Small intestine (tissue), 16 donors: Measurements from ENCODE around the gene IGFBP3. TPM values are rescaled to one million over a fixed set of nuclear protein-coding genes. Genes with fewer than 3 reads are reported as not detected.

Experiments used
- DNase-seq, 2 donors: peaks; one replicate each; pipeline versions ENCODE4 v3.0.0 to v3.0.0-alpha.2; 2013
- FAIRE-seq: peaks from 2 replicates; lab custom pipeline; 2012; peaks lifted over from hg19 to GRCh38; lab: Jason Lieb, UNC
- H3K27ac ChIP-seq, 3 donors: one replicate each; pipeline ENCODE4 v1.5.1; 2013; ENCODE audit warnings: low read length in 2 of 3, mild to moderate bottlenecking in 2 of 3, control low read depth in 1 of 3, inconsistent platforms in 1 of 3, low read depth in 1 of 3, moderate library complexity in 1 of 3
- H3K27me3 ChIP-seq, 3 donors: one replicate each; pipeline ENCODE4 v1.6.1; 2013; ENCODE audit warnings: low read length in 3 of 3, inconsistent platforms in 1 of 3; ENCODE audit not compliant: control insufficient read depth in 3 of 3, insufficient read depth in 3 of 3
- H3K36me3 ChIP-seq, 3 donors: one replicate each; pipeline ENCODE4 v1.6.1; 2013; ENCODE audit warnings: low read length in 3 of 3, inconsistent platforms in 1 of 3, low read depth in 1 of 3, mild to moderate bottlenecking in 1 of 3, moderate library complexity in 1 of 3; ENCODE audit not compliant: control insufficient read depth in 3 of 3, insufficient read depth in 2 of 3
- H3K4me1 ChIP-seq, 3 donors: one replicate each; pipeline ENCODE4 v1.6.1; 2013; ENCODE audit warnings: low read length in 2 of 3, inconsistent platforms in 1 of 3, low read depth in 1 of 3, mild to moderate bottlenecking in 1 of 3, moderate library complexity in 1 of 3; ENCODE audit not compliant: control insufficient read depth in 3 of 3, insufficient read depth in 2 of 3
- H3K4me3 ChIP-seq, 3 donors: one replicate each; pipeline ENCODE4 v1.5.1; 2013; ENCODE audit warnings: low read length in 3 of 3, control low read depth in 1 of 3, inconsistent platforms in 1 of 3, low read depth in 1 of 3, mild to moderate bottlenecking in 1 of 3, moderate library complexity in 1 of 3
- H3K9me3 ChIP-seq, 2 donors: one replicate each; pipeline ENCODE4 v1.6.1; 2013; ENCODE audit warnings: low read depth in 1 of 2, low read length in 1 of 2; ENCODE audit not compliant: control insufficient read depth in 2 of 2, insufficient read depth in 1 of 2
- WGBS, 3 donors: extraction: QIAGEN DNeasy Blood & Tissue Kit; methylation state at CpG; one replicate each; pipeline ENCODE4 v1.1.7; 2013; 5-methylcytosine and 5-hydroxymethylcytosine counted together
- long read RNA-seq, 10 donors: transcript quantifications; one replicate each; lab custom pipeline, GENCODE V29; 2026
- polyA plus RNA-seq, 4 donors: library from polyadenylated mRNA; stranded (reverse) in 3 of 4; unstranded in 1 of 4; fragments of 200-250 nt in 3 of 4; fragments of 120-200 nt in 1 of 4; gene quantifications; one replicate each; pipeline versions ENCODE4 v1.2.1 to v1.2.3, GENCODE V29; 2013
- donor health status: healthy with polysubstance abuse.
- donor health status: control.
- donor health status: control.
- donor health status: Bipolar disorder and iron deficiency.
- donor health status: healthy.

Gene IGFBP3
- 100 to 1,000 TPM in 1 of 4 donors, 10 to 100 TPM in 1, 1 to 10 TPM in 2; 1.6 to 108 (median 49.5) TPM for polyA plus RNA-seq
- long read RNA-seq, donor 1, transcript IGFBP3-201 (5 exons, 2,262 nt) = major isoform, 67 of 88 reads
- long read RNA-seq, donor 1, transcript IGFBP3-208 (2 exons, 574 nt) = minor isoform, 7 of 88 reads
- long read RNA-seq, donor 1, partial matches to known transcripts = 10 of 88 reads
- long read RNA-seq, donor 1, other reads (novel, unspliced or antisense) = 0 of 88 reads
- long read RNA-seq, donor 2, transcript IGFBP3-201 (5 exons, 2,262 nt) = major isoform, 12 of 16 reads
- long read RNA-seq, donor 2, partial matches to known transcripts = 0 of 16 reads
- long read RNA-seq, donor 2, other reads (novel, unspliced or antisense) = 0 of 16 reads
- long read RNA-seq, donor 3, transcript IGFBP3-208 (2 exons, 574 nt) = minor isoform, 13 of 58 reads
- long read RNA-seq, donor 3, transcript IGFBP3-201 (5 exons, 2,262 nt) = major isoform, 34 of 58 reads
- long read RNA-seq, donor 3, transcript IGFBP3-207 (2 exons, 583 nt) = minor isoform, 6 of 58 reads
- long read RNA-seq, donor 3, partial matches to known transcripts = 5 of 58 reads
- long read RNA-seq, donor 3, other reads (novel, unspliced or antisense) = 0 of 58 reads
- long read RNA-seq, donor 4, partial matches to known transcripts = 0 of 1 reads
- long read RNA-seq, donor 4, other reads (novel, unspliced or antisense) = 0 of 1 reads
- long read RNA-seq, donor 5, partial matches to known transcripts = 0 of 8 reads
- long read RNA-seq, donor 5, other reads (novel, unspliced or antisense) = 0 of 8 reads
- long read RNA-seq, donor 6, transcript IGFBP3-201 (5 exons, 2,262 nt) = major isoform, 33 of 40 reads
- long read RNA-seq, donor 6, partial matches to known transcripts = 0 of 40 reads
- long read RNA-seq, donor 6, other reads (novel, unspliced or antisense) = 0 of 40 reads
- long read RNA-seq, donor 7, transcript IGFBP3-201 (5 exons, 2,262 nt) = major isoform, 131 of 155 reads
- long read RNA-seq, donor 7, transcript IGFBP3-208 (2 exons, 574 nt) = minor isoform, 7 of 155 reads
- long read RNA-seq, donor 7, partial matches to known transcripts = 14 of 155 reads
- long read RNA-seq, donor 7, other reads (novel, unspliced or antisense) = 0 of 155 reads
- long read RNA-seq, donor 8, transcript IGFBP3-201 (5 exons, 2,262 nt) = major isoform, 15 of 17 reads
- long read RNA-seq, donor 8, partial matches to known transcripts = 0 of 17 reads
- long read RNA-seq, donor 8, other reads (novel, unspliced or antisense) = 0 of 17 reads
- long read RNA-seq, donor 9, transcript IGFBP3-201 (5 exons, 2,262 nt) = major isoform, 5 of 6 reads
- long read RNA-seq, donor 9, partial matches to known transcripts = 0 of 6 reads
- long read RNA-seq, donor 9, other reads (novel, unspliced or antisense) = 0 of 6 reads
- long read RNA-seq, donor 10, transcript IGFBP3-208 (2 exons, 574 nt) = minor isoform, 5 of 112 reads
- long read RNA-seq, donor 10, transcript IGFBP3-201 (5 exons, 2,262 nt) = major isoform, 94 of 112 reads
- long read RNA-seq, donor 10, partial matches to known transcripts = 9 of 112 reads
- long read RNA-seq, donor 10, other reads (novel, unspliced or antisense) = 0 of 112 reads

GRCh38 chr7:45920502-45921380 lies at the start of gene IGFBP3:
Gene IGFBP3 (minus strand): TSS chr7:45921272. CDS start chr7:45921140, 132 bp downstream.
- 1 to 2% (median 2%) methylated on average over 78 to 111 of the region's 111 CpGs for WGBS, 3 donors

GRCh38 chr7:45970454-45970853 lies 49.4 kb upstream of the IGFBP3 start:
- no peaks in the 10 kb centered on the region for H3K27me3 ChIP-seq
- no peak for DNase-seq
- H3K4me3 ChIP-seq = no peak overlapping the region
- no peaks in the 10 kb centered on the region for H3K36me3 ChIP-seq
- H3K4me1 ChIP-seq = peaks cover 0 to 2% (median 0%) of the 10 kb centered on the region in 3 donors
- H3K9me3 ChIP-seq = peaks cover 0 to 2% of the 10 kb centered on the region in 2 donors
- no peak for FAIRE-seq
- 76 to 89% (median 80%) methylated on average over 2 of the region's 2 CpGs for WGBS, 3 donors
- no peak overlapping the region for H3K27ac ChIP-seq

More at GRCh38 chr7:45920502-45921380, at the start of gene IGFBP3:
- Histone ChIP-seq H3K9me3 (no peaks in the 10 kb centered on the region), H3K27ac (peak within 1 kb of the TSS in 1 of 3 donors; percentile 1), H3K4me1 (peaks cover 0 to 16% (median 0%) of the 10 kb centered on the region in 3 donors), H3K27me3 (peaks cover 10 to 62% (median 11%) of the 10 kb centered on the region in 3 donors), H3K4me3 (peak within 1 kb of the TSS in 2 of 3 donors; percentile 33 to 39), H3K36me3 (peaks cover 0 to 8% (median 0%) of the 10 kb centered on the region in 3 donors)
- FAIRE-seq (no peak), DNase-seq (peak; percentile 40 to 86)

- no peak for FAIRE-seq
- WGBS, 3 donors = 73 to 83% (median 76%) methylated on average over 5 of the region's 5 CpGs
Measured at GRCh38 chr7:45969940-45970339, 48.9 kb upstream of the IGFBP3 start.

GRCh38 chr7:45968856-45969541 lies 47.9 kb upstream of the IGFBP3 start:
- no peaks in the 10 kb centered on the region for H3K9me3 ChIP-seq
- H3K4me3 ChIP-seq = no peak overlapping the region
- H3K36me3 ChIP-seq = no peaks in the 10 kb centered on the region
- WGBS, 3 donors = 83 to 86% (median 85%) methylated on average over 10 of the region's 10 CpGs
- H3K27me3 ChIP-seq = no peaks in the 10 kb centered on the region
- no peak for FAIRE-seq
- no peak for DNase-seq
- no peak overlapping the region for H3K27ac ChIP-seq
- H3K4me1 ChIP-seq = peaks cover 0 to 2% (median 0%) of the 10 kb centered on the region in 3 donors

More at GRCh38 chr7:45969940-45970339, 48.9 kb upstream of the IGFBP3 start:
- no peak for DNase-seq
- Histone ChIP-seq H3K9me3 (no peaks in the 10 kb centered on the region), H3K27me3 (no peaks in the 10 kb centered on the region), H3K36me3 (no peaks in the 10 kb centered on the region), H3K27ac (no peak overlapping the region), H3K4me3 (no peak overlapping the region), H3K4me1 (peaks cover 0 to 2% (median 0%) of the 10 kb centered on the region in 3 donors)

- Histone ChIP-seq H3K4me1 (peaks cover 0 to 2% (median 0%) of the 10 kb centered on the region in 3 donors), H3K27ac (no peak overlapping the region), H3K27me3 (no peaks in the 10 kb centered on the region), H3K36me3 (no peaks in the 10 kb centered on the region), H3K9me3 (no peaks in the 10 kb centered on the region), H3K4me3 (no peak overlapping the region)
- FAIRE-seq (no peak), DNase-seq (no peak)
- 80 to 83% (median 83%) methylated on average over 7 of the region's 7 CpGs for WGBS, 3 donors
Measured at GRCh38 chr7:45968312-45968711, 47.2 kb upstream of the IGFBP3 start.

GRCh38 chr7:45967591-45968157 lies 46.6 kb upstream of the IGFBP3 start:
- Histone ChIP-seq H3K4me1 (peaks cover 0 to under 1% (median 0%) of the 10 kb centered on the region in 3 donors), H3K4me3 (no peak overlapping the region), H3K9me3 (no peaks in the 10 kb centered on the region), H3K36me3 (no peaks in the 10 kb centered on the region), H3K27me3 (no peaks in the 10 kb centered on the region), H3K27ac (no peak overlapping the region)
- DNase-seq (no peak), FAIRE-seq (no peak)
- WGBS, 3 donors = 92% methylated on average over 5 of the region's 5 CpGs
